M059J (cell line): ENCODE measurements around the gene KAT14. TPM values are rescaled to one million over a fixed set of nuclear protein-coding genes. Genes with fewer than 3 reads are reported as not detected.
A peak's percentile ranks its signal among the peaks of the same experiment; 100 is the strongest.
"Not testable (repeated sequence)": the region's sequence is repeated elsewhere in the genome, so short reads cannot be mapped to it uniquely, and the experiment has no call there.

ENCODE experiments used
- DNase-seq: peaks from one replicate; pipeline ENCODE4 v3.0.0-alpha.2; 2012; ENCODE audit warnings: low read depth
- total RNA-seq: library from RNA; depleted of rRNA; stranded (reverse); fragments of >200 nt; shearing (Covaris generic); gene quantifications from 2 replicates; pipeline ENCODE4 v1.2.3, GENCODE V29; 2014; rRNA removed

Gene KAT14, protein sequence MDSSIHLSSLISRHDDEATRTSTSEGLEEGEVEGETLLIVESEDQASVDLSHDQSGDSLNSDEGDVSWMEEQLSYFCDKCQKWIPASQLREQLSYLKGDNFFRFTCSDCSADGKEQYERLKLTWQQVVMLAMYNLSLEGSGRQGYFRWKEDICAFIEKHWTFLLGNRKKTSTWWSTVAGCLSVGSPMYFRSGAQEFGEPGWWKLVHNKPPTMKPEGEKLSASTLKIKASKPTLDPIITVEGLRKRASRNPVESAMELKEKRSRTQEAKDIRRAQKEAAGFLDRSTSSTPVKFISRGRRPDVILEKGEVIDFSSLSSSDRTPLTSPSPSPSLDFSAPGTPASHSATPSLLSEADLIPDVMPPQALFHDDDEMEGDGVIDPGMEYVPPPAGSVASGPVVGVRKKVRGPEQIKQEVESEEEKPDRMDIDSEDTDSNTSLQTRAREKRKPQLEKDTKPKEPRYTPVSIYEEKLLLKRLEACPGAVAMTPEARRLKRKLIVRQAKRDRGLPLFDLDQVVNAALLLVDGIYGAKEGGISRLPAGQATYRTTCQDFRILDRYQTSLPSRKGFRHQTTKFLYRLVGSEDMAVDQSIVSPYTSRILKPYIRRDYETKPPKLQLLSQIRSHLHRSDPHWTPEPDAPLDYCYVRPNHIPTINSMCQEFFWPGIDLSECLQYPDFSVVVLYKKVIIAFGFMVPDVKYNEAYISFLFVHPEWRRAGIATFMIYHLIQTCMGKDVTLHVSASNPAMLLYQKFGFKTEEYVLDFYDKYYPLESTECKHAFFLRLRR
- 11.2 and 15.4 TPM in 2 replicates for total RNA-seq

DNA sequence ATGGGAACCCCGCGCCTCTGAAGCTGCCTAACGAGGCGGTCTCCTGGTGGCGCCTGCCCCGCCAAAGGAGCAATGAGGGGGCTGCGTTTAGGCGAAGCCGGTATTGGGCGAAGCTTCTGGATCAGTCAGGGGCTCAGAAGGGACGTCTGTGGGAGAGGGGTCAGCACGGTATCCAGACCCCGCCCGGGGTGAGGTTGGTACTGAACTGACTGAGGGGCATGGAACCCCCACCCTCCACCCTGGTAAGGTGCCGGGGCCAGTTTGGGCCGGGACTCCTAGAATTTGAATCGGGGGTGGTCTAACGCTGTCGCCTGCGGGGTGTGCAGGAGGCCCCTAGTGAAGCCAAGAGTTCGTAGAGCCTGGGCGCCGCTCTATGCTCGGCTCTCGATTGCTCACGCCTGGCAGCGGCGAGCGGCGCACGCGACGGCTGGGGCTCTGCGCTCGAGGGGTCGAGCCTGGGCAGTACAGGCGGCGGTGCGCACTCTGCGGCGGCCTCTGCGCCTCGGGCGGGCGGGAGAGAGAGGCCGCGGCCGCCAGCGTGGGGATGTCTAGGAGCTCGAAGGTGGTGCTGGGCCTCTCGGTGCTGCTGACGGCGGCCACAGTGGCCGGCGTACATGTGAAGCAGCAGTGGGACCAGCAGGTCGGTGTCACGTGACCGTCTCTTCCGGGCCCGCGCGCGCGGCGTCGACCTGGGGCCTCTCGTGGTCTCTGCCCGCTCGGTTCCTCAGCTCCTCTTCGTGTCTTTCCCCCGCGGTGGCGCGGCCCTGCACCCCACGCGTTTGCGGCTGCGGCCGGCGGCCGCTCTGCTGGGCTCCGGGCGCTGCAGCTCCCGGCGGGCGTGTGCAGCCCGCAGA lies at the start of gene KAT14, which contains the start of gene PET117:
Gene KAT14, plus strand, starts transcription at position 452 of the 854 bp plus-strand sequence. CDS start 4,798 bp downstream, outside the sequence.
Gene PET117, plus strand, starts transcription at position 452 of the 854 bp plus-strand sequence. Its CDS starts 93 bp downstream, at position 545.
- peak; percentile 91 for DNase-seq

DNA sequence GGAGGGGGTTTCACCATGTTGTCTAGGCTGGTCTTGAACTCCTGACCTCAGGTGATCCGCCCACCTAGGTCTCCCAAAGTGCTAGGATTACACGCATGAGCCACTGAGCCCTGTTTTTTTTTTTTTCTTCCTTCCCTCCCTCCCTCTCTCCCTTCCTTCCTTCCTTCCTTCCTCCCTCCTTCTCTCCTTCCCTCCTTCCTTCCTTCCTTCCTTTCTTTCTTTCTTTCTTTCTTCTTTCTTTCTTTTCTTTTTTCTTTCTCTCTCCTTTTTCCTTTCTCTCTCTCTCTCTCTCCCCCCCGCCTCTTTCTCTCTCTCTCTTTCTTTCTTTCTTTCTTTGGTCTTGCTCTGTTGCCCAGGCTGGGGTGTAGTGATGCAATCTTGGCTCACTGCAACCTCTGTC lies 49.4 kb upstream of the KAT14 start:
- not testable (repeated sequence) for DNase-seq

DNA sequence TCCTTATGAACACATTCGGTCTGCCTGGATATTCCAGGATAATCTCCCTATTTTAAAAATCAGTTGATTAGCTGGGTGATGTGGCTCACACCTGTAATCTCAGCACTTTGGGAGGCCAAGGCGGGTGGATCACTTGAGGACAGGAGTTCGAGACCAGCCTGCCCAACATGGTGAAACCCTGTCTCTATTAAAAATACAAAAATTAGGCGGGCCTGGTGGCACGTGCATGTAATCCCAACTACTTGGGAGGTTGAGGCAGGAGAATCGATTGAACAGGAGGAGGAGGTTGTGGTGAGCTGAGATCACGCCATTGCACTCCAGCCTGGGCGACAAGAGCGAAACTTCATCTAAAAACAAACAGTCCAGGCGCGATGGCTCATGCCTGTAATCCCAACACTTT lies 48.8 kb upstream of the KAT14 start:
- DNase-seq: not testable (repeated sequence)

DNA sequence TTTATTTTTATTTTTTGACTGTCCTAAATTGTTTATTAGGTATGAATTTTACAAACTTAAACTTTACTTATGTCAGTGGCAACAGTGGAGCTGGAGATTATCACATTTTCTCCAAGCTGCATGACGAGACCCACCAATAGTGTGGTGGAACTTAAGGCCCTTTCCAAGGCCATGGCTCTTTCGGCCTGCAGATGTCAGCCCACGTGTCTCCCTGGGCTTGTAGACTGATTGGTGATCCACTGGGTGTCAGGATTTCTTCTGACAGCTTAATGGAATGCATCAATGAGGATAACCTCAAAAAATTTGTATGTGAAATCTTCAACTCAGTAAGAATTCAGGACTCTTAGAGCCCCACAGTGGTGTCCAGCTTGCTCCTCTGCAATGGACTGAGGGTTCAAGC lies 47.6 kb upstream of the KAT14 start:
- no peak for DNase-seq

DNA sequence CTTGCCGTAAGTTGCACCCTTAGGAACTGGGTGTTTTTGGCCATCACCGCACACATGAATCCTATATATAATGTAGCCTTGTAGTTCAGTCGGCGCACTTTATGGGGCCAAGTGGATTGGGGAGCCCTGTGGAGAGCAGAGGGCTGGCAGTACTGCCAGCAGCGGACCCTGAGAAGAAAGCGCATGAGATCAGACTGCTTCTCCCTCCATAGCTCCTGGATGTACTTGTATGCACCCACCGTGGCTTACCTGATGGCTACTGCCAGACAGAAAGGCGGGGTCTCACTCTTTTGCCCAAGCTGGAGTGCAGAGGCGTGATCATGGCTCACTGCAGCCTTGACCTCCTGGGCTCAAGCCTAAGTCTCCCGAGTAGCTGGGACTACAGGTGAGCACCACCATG lies 47.2 kb upstream of the KAT14 start:
- no peak for DNase-seq

DNA sequence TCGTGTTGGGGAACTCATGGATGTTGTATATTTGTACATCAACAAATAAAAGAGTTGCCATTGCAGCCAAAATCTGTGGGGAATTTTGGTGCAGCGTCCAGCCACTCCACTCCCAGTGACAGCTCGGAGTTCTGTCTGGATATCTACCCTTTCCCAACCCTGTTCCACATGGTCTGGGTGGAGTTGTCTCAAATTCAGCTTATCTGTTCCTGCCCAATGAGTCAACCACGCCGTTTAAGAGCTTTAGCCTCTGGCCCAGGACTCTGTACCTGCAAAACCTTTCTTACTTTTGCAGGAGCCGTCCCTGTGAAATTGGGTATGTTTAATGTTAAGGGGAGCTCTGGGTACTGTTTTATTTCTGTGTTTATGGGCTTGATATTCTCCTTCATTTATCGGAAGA lies 46.0 kb upstream of the KAT14 start:
- DNase-seq: no peak

DNA sequence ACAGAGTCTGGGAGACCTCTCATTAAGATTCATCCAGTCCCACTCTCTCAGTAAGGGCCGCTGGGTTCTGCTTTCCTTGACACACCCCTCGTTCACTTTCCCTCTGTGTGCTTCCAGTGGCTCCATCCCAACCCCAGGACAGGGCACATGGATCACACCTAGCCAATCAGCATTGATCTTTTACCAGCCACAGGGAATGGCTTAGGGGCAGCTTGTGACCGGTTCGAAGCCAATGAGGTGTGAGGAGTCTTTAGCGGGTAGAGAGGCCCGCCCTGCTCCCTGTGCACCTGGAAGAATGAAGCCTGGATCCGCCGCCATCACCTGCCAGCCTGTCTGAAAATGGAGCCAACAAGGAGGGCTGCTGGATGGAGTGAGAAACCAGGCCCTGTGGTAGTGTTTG lies 44.8 kb upstream of the KAT14 start:
- DNase-seq: peak; percentile 16

DNA sequence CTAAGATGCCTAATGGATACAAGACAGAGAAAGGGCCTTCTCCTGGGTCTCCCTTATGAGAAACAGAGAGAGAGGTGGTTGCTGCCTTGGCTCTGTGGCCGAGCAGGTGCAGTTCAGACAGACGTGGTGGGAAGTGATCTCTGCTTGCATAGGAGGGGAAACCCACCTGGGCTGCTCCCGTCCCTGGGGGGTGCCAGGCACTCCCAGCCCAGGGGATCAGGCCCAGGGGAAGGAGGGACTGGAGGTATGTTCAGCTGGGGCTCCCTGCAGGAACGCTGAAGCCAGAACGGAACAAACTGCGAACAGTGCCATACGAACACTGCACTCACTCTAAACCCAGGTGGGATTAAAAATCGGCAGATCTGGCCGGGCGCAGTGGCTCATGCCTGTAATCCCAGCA lies 44.3 kb upstream of the KAT14 start:
- no peak for DNase-seq

DNA sequence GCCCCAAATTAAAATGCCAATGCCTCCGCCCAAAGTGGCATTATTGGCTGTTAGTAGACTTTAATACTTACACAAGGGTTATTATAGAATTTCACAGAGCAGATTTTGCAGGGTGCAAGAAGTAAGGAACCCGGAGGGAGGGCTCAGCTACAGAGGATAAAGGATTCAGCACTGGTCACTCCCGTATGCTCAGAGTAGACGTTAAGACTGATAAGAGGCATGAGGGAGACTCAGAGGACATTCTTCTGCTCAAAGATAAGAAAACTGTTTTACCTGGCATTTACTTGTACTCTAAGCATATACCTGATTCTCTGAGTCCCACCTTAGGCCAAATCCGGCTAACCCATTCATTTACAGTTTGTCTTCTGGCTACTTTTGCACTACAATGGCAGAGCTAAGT lies 43.5 kb upstream of the KAT14 start:
- DNase-seq: no peak

DNA sequence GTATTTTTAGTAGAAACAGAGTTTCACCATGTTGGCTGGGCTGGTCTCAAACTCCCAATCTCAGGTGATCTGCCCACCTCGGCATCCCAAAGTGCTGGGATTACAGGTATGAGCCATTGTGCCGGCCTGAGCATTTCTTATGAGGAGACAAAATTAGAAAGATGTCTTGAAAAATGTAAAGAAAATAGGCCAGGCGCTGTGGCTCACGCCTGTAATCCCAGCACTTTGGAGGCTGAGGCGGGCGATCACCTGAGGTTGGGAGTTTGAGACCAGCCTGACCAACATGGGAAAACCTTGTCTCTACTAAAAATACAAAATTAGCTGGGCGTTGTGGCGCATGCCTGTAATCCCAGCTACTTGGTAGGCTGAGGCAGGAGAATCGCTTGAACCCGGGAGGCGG lies 37.1 kb upstream of the KAT14 start:
- DNase-seq: not testable (repeated sequence)

DNA sequence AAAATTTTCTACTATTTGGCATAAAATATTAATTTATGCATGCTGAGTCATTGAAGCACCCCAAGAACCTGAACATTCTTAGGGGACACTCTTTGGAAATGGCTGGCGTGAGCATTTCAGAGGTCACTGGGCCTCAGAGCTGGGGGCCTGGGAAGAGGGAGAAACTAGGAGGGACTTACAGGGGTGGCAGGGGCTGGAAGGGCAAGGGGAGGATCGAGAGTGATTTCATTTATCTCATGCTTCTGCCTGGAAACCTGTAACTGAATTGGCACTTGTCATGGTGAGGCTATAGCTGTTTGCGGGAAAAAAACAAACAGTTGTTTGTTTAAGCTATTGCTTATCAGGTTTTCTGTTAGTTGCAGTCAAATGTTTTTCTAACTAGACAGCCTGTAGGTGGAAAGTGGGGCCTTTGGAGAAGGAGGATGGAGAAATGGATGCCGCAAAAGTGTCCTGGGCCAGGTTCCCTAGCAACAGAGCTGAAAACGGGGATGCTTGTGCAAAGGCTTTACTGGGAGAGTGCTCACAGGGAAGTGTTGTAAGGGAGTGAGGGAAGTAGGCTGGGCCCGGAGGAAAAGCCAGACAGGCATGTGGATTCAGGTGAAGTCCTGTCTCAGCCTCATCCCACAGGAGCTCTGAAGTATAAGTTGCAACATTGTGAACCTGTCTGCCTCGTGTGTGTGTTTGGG lies 36.4 kb upstream of the KAT14 start:
- no peak for DNase-seq

DNA sequence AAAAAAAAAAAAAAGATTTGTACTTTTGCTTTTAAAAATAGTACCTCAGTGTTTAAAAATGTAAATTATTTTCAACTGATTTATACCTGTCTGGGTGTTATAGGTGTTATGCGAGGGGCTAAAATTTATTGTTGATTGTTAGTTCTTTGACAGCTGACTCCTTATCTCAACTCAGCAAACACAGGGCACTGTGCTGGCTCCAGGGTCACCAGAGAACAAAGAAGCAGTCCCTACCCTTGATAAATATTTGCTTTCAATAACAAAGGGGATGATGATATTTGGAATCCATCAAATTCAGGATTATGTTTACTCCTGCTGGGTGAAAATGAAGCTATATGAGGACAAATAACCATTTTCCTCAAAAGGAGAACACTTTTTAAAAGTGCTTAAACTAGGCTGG lies 34.2 kb upstream of the KAT14 start:
- no peak for DNase-seq

DNA sequence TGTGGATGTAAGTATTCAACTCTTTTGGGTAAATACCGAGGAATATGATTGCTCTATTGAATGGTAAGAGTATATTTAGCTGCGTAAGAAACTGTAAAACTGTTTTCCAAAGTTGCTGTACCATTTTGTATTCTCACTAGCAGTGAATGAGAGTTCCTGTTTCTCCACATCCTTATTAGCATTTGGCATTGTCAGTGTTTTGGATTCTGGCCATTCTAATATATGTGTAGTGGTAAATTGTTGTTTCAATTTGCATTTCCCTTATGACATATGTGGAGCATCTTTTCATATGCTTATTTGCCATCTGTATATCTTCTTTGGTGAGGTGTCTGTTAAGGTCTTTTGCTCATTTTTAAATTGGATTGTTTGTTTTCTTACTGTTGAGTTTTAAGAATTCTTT lies 29.3 kb upstream of the KAT14 start:
- DNase-seq: no peak

DNA sequence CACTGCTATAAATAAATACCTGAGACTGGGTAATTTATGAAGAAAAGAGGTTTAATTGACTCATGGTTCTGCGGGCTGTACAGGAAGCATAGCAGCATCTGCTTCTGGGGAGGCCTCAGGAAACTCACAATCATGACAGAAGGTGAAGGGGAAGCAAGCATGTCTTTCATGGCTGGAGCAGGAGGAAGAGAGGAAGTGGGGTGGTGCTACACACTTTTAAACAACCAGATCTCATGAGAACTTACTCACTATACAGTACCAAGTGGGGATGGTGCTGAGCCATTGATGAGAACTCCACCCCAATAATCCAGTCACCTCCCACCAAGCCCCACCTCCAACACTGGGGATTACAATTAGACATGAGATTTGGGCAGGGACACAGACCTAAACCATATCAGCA lies 9.1 kb upstream of the KAT14 start:
- not testable (repeated sequence) for DNase-seq

DNA sequence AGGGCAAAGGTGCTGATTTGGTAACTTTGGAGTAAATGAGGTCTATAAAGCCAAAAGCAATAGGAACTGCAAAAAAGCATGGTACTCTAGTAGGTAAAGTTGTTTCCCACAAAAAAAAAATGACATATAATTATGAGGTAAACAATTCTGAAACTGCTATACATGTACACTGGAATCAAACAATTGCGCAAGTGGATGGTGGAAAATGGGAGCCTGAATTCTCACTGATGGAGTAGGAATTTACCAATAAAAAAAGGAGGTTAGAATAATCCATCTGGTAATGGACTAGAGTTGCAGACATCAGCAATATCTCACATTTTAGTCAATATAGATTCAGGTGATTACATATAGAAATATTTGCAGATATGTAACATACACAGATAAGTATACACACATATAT lies 5.0 kb upstream of the KAT14 start:
- no peak for DNase-seq

DNA sequence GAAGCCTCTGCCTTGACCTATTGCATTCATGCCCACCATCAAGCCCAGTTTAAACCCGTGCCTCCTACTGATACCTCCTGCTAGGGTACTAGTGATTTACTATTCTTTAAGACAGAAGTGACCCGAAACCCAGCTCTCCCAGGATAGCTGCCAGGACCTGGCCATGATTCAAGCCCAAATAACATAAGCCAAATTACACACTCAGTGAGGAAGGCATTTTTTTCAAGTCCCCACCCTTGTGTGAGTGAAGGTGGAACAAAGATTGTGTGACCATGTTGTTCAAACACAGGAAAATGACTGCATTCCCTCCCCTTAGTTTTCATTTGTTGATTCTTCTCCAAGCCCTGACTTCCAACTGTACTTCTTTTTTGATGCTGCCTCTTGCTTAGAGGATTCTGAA lies 3.7 kb upstream of the KAT14 start:
- DNase-seq: no peak

DNA sequence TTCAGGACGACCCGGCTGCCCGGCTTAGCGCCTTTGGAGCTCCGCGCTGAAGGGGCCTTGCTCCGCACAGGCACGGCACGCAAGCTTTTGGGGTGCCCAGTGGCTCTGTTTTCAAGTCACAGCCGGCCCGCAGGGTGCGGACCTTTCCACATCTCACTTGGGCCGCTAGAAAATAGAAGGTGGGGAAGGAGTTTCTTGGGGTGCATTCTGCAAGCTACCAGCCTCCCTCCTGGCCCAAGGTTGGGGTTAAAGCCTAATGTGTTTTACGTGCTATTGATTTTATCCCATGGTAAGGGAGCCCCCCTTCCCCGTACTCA lies 561 bp downstream of the KAT14 start:
- DNase-seq: no peak

DNA sequence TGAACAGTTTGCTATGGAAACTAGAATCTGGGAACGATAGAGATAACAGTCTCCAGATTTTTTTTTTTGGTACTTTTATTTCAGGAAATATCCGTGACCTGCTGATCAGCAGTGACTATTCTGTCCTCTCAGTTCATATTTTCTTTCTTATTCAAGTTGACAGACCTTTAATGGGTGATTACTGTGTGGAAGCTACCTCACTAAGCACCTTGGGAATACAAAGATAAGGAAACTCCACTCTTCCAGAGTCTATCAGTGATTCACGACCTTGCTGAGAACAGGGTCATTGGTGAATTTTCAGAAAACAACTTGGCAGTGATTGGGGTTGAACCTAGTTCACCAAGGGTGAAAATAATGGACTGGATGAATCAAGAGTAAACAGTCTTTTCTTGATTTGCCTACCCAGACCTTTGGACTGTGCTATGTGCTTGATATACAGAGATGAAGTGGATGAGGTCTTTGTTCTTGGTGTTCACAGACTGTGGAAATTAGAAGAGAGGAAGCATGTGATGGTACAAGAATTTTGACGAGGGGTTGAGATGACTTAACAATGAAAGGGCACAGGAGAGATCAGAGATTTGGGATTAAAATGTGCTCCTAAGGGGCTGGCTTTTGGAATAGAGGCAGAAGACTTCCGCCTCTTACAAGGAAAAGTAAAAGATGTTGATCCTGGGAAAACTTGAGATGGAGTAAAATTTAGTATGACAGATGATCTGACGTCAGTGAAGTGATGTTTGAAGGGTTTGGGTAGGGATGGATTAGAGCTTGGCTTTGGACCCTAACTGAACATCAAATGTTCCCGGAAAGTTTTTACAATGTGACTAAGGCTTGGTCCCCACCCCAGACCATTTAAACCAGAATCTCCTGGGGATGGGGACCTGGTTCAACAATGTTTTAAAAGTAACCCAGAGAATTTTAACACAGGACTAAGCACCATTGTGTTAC lies 1.2 kb downstream of the KAT14 start:
- DNase-seq: peak; percentile 15

DNA sequence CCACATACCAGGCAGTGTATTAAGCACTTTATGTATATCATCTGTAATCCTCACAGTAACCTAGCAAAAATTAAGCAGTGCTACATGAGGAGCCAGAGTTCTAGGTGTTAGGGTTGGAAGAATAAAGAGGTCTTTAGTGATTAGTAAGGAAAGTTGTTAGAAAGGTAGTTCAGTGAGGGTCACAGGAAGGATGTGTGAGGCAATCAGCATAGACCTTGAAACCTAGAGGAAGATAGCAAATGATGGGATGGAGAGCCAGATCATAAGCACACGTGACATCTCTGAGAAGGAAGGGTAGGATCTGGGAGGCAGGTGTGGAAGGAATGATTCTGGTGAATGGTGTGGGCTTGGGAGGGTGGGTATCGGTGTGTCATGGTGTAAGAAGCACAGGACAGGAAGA lies 2.2 kb downstream of the KAT14 start:
- DNase-seq: no peak

DNA sequence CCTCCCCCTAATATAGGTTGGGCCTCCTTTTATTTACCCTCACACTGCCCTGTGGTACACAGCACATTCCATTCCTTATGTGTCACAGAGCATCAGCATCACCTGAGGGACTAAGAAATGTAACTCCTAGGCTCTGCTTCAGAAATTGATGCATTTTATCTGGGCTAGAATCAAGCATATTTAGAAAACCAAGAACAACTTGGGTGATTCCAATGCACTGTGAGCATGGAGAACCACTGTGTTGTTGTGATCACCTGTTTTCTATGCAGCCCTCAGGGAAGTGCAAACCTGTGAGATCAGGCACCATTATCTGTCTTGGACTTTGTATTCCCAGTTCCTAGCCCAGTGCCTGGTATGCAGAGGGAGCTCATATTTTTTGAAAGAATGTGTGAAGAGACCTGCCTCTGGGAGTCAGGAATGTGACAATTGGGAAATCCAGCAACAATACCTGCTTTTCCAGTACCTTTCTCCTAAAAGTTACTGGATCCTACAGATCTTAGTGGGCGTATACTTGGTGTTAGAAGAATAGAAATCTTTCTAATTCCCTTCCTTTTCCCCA lies 7.0 kb downstream of the KAT14 start:
- peak; percentile 36 for DNase-seq
